Astrocyte (in vitro differentiated cells and primary cell): ENCODE results near the gene TCP11L1.
"Not testable (repeated sequence)": the region's sequence is repeated elsewhere in the genome, so short reads cannot be mapped to it uniquely, and the experiment has no call there.

Source experiments
- CTCF ChIP-seq: IDR thresholded peaks from 2 replicates; pipeline ENCODE4 v1.5.1; 2011; ENCODE audit warnings: low read depth, mild to moderate bottlenecking, inconsistent platforms, low read length, moderate library complexity; ENCODE audit not compliant: insufficient read depth
- EZH2 ChIP-seq: IDR thresholded peaks from 2 replicates; pipeline ENCODE4 v1.6.1; 2012; ENCODE audit warnings: mild to moderate bottlenecking, low read length, inconsistent platforms; ENCODE audit not compliant: insufficient read depth

GRCh38 chr11:33029218-33029617, 10.2 kb upstream of the TCP11L1 start:
- TF ChIP-seq CTCF, EZH2: not testable (repeated sequence)
